Stimulated activated CD8-positive, alpha-beta memory T cell treated with anti-CD3 and anti-CD28 coated beads, Interleukin-15, amount 100 ng/mL, for 1 hour (primary cell): ENCODE measurements around the gene ADGB.

Source experiments
- DNase-seq: peaks from one replicate; pipeline ENCODE4 v3.0.0-alpha.2; 2020; ENCODE audit warnings: low read depth

Gene ADGB

DNA sequence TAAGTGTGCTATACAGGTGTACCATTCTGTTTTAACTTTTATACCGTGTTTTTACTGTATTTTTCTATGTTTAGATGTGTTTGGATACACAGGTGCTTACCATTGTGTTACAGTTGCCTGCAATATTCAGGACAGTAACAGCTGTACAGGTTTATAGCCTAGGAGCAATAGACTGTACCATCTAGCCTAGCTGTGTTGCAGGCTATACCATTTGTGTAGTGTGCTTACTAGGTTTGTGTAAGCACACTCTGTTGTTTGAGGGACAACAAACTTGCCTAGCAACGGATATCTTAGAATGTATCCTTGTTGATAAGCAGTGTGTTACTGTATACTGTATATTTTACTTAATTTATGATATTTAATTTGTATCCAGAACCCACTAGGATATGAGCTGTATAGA, 35.2 kb downstream of the ADGB start:
- DNase-seq, result no peak

DNA sequence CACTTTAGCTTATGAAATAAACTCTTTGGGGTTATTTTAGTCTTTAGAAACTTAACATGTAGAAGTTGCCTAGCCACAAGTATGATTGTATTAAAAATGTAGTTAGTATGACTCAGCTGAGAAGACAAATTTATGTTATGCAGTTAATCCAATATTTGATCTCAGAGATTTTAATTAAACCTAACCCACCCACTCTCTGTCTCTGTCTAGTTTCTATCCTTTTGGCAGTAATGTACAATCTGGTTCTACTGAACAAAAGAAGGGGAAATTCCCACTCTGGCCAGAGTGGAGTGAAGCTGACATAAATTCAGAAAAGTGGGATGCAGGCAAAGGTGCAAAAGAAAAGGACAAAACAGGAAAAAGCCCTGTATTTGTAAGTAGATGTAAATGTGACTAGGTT, 36.4 kb downstream of the ADGB start:
- DNase-seq, result no peak

DNA sequence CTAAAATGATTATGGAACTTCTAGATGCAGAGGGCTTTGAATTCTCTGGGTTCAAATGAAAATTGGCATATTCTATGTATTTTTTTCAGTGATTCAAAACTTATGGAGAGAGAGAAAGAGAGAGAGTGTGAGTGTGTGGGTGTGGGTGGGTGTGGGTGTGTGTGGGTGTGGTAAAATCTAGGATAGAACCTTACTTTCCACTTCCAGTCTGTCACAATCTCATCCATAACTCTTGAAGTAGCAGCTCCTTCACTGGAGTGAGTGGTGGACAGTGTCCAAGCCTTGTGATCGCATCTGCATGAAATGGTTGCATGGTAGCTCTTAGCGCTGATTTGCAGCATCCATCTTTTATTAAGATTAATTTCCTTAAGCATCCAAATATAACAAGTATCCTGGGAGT, 37.7 kb downstream of the ADGB start:
- DNase-seq, result no peak

GRCh38 chr6:146642921-146643320, 44.1 kb downstream of the ADGB start:
- DNase-seq, result no peak

GRCh38 chr6:146650799-146651481, 52.2 kb downstream of the ADGB start:
- DNase-seq, result no peak

DNA sequence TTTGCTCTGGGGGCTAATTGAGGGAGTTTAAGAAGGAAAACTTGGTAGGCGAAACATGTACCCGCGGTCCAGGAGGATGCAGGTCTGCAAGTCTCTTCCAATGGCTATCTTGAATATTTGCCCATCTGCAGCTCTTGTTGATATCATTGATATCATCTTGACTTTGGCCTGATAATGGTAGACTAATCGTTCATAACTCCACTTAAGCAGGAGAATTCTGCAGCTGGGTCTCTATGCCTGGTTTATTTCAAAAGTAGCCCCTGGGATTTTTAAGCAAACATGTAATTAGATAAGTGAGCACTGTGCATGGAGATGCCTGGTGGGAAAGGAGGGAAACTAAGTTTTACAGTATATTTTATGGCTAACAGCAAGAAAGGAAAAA, 52.7 kb downstream of the ADGB start:
- DNase-seq, result no peak

DNA sequence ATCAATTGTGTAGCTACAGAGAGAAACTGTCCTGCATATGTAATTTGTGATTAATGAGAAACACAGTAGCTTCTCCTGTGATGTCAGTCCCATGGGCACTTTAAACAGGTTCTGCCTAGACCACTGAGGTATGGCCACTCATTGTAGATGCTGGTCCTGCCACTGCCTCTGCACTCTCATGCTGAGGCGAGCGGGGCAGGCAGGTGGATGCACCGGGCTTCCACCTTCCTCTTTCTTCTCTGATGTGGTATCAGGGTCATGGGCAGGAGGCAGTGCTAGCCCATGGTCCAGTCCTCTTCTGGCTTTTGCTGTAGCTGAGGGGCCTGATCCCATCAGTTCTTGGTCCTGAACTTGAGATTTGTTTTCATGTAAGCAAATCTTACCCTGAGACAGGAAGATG, 58.7 kb downstream of the ADGB start:
- DNase-seq, result no peak

DNA sequence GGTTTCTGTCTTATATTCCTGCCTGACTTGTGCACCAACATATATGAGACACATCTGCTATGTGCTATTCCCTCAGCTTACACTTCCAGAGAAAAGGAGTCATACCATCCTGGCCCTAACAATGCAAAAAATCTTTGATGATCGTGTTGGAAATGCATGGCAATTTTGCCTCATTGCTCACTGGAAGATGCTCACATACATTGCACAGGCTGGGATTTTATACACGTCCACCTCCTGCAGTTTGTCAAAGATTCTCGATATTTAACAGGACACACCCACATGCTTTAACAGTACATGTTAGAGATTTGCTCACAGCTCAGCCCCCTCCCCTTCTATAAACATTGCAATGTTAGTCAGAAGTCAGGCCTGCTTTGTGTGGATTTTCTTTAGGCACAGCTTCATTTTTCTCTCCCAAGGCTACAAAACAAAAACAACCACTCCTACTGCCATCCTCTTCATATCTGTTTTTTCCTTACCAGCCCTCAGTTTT, 66.1 kb downstream of the ADGB start:
- no peak for DNase-seq

- DNase-seq, result no peak
These were observed 68.1 kb downstream of the ADGB start for GRCh38 chr6:146666909-146667308.

GRCh38 chr6:146670161-146670560, 71.4 kb downstream of the ADGB start:
- DNase-seq, result no peak

DNA sequence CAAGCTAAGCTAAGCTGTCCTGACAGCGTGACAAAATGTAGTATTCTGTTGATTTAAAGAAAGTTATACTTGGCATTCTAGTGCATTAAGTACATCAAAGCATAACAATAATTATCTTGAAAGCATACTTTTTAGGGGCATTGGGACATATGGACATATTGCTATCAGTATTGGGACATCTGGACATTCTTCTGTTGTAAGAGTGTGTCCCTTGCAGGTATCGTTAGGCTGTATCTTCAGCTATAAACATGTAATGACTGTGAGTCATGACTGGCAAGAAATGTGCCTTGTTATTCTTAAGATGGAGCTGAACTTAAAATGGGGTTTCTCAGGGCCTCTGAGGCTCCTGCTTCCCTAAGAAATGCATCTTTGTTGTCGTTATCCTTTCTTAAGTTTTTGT, 74.3 kb downstream of the ADGB start:
- no peak for DNase-seq

DNA sequence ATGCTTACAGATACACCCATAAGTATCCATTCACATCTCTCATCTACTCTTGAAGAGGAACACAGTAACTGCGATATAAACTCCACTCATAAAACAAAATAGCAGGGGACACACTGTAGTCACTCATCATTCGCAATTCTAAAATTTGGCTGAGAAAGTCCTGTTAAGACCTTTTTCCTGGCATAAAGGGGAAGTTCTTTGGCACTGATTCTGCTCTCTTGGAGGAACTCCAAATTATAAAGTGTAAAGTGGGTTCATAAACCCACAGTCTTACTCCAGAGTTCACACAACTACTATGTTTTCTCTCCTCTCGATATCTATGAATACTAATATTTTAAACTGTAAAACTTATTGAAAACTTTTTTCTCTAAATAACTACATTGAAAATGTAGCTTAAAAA, 80.6 kb downstream of the ADGB start:
- DNase-seq, result no peak

- DNase-seq, result no peak
These were observed 84.1 kb downstream of the ADGB start for GRCh38 chr6:146682919-146683318.

- DNase-seq, result no peak
These were observed 91.0 kb downstream of the ADGB start for GRCh38 chr6:146689806-146690205.

GRCh38 chr6:146693342-146693741, 94.6 kb downstream of the ADGB start:
- DNase-seq, result no peak

DNA sequence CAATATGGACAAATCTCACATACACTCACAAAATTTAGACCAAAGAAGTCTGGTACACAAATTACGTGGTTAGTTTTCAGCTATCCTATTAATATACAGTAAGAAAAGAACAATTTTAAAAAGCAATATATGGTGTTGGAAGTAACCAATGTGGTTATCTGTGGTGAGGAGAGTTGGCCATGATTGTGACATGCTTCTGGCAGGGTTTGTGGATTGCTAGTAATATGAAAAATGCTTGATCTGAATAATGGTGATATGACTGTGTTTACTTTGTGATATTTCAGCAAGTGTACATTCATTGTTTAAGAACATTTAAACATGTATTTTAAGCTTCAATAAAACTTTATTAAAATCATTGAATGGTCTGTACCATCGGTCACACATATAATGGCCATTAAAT, 99.1 kb downstream of the ADGB start:
- DNase-seq, result no peak

DNA sequence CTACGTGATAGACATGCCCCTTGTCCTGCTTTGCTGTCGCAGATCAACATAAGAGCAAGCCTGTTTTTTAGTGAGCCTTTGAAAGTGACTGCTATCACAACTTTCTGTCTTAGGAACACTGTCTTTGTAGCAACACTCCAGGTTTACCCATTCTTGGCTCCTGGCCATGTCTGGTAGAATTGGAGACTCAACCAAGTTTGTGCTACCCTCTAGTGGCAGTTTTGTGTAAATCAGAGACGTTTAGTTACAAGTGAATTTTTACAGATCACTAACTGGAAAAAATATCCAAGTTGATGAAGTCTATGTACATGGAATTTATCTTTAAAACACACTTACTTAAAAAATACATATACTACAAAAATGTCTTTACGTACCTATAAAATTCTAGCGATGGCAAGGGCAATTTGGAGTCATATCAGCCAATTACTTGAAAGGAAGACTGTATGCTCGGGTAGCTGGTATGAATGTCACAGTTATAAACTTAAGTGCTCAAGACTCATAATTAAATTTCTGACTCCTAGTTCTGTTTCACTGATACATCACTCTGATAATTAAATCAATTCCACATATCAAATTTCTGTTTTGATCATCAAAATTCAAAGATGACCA, 101.4 kb downstream of the ADGB start:
- no peak for DNase-seq

GRCh38 chr6:146701632-146702031, 102.9 kb downstream of the ADGB start:
- DNase-seq, result no peak

DNA sequence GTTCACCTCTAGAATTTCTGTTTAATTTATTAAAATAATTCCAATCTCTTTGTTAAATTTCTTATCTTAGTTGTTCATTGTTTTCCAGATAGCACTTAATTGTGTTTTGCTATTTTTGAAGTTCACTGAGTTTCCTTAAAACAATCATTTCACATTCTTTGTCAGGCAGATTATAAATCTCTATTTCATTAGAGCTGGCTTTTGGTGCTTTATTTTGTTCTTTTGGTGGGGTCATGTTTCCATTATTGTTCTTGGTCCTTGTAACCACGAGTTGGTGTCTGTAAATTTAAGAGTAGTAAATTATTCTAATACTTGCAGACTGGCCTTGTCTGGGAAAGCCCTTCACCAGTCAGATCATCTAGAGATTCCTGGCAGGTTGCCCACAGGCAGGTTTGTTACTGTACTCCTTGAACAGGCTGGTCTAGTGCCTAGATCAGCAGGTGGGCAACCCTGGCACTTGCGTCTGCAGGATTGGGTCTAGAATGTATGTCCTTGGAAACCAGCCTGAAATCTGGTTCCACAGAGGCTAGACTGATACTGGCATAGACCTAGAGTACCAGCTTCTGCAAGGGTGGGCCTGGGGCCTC, 110.4 kb downstream of the ADGB start:
- no peak for DNase-seq

DNA sequence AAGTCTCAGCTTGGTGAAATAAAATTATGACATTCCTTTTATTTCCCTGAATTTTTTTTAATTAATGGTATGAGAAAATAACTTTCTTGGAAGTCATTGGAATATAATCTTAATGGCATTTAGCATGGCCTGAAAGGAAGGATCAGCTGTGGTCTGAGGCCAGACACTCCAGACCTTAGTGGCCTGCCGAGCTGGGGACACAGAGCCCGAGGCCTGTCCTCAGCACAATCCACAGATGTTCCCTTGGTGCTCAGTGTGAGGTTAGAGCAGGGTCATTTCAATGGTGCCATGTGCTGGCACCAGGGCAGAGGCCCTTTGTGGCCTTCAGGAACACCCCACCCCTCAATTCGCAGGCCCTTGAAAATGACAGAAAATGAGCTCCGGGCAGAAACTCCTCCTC, 120.6 kb downstream of the ADGB start:
- DNase-seq, result no peak

DNA sequence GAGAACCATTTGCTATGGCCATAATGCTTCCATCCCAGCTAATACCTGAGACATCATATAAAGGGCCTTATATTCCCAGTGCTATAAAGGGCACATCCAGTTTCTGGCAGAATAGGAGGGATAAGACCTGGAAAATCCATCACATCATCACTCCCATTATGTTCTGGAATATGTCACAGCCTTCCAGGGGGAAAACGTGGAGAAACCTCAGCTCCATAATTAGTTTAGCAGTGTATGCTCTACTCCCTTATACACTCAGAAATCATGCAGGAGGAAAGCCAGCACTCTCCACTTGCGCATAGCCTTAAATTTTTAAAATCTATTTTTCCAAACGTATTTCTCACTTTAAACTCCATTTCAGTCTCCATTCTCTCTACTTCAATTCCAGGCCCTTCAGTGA, 140.9 kb downstream of the ADGB start:
- no peak for DNase-seq

DNA sequence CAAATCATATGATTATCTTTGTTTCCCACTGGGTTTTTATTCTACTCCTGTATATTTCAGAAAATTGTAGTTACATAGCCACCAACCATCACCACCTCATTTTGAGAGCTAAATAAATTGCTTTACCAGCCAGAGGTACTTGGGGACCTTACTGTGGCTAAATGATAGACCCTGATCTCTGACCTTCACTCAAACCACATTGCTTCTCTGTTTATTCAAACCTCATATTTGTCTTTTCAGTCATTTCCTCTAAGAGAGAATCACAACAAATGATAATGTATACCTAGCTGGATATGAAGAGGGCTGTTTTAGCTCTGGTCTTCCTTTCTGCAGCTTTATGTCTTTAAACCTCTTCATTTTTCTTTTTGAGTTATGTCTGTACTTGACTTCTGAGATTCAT, 142.8 kb downstream of the ADGB start:
- no peak for DNase-seq

DNA sequence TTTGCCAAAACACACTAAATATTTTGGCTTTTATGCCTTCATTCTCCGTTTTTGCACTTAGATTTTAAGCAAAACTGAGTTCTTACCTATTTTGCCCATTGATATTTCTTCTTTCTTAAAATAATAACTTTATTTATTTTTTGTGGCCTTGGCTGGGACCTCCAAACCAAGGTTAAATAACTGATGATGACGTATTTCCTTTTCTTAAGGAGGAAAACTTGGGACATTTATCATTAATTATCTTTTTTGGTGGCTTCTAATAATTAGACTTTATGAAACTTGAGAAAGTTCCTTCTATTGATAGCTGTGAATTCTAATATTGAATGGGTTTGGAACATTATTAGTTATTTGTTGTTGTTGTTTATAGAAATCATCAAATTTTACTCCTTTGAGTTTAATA, 154.5 kb downstream of the ADGB start:
- DNase-seq, result no peak

- DNase-seq, result no peak
These were observed 168.9 kb downstream of the ADGB start for GRCh38 chr6:146767632-146768031.
